SK-N-SH treated with all-trans-retinoic acid at 6 μM for 48 hours (cell line): Measurements from ENCODE around the gene LDHD.

Experiments
- ATAC-seq: fragments of 200-7000 bp; cut with Tn5 transposase; 3 replicates; pipeline ENCODE4 v1.9.1; 2020; ENCODE audit warnings: mild to moderate bottlenecking, moderate library complexity
- ARNTL ChIP-seq: fragments of 450-650 bp; formaldehyde crosslinking; IDR thresholded peaks from 2 replicates; pipeline ENCODE4 v1.5.0; 2020; ENCODE audit warnings: low read depth, mild to moderate bottlenecking, moderate library complexity, borderline replicate concordance
- BACH2 ChIP-seq: fragments of 250-450 bp; sonication (Bioruptor Pico); IDR thresholded peaks from 2 replicates; pipeline ENCODE4 v1.9.0; 2021; ENCODE audit warnings: mild to moderate bottlenecking, borderline replicate concordance
- CSDC2 ChIP-seq: fragments of 250-450 bp; sonication (Bioruptor Pico); IDR thresholded peaks from 2 replicates; pipeline ENCODE4 v1.5.0; 2020; ENCODE audit warnings: mild to moderate bottlenecking, moderate library complexity
- ESRRG ChIP-seq: fragments of 250-450 bp; sonication (Bioruptor Pico); IDR thresholded peaks from 2 replicates; pipeline ENCODE4 v1.6.1; 2021; ENCODE audit warnings: mild to moderate bottlenecking
- GLIS3 ChIP-seq: fragments of 250-450 bp; sonication (Bioruptor Pico); IDR thresholded peaks from 2 replicates; pipeline ENCODE4 v1.5.0; 2020; ENCODE audit warnings: mild to moderate bottlenecking, moderate library complexity
- ISL1 ChIP-seq: fragments of 250-450 bp; sonication (Bioruptor Pico); IDR thresholded peaks from 2 replicates; pipeline ENCODE4 v2.1.2; 2022; ENCODE audit warnings: mild to moderate bottlenecking, moderate library complexity
- OSR1 ChIP-seq: fragments of 250-450 bp; sonication (Bioruptor Pico); IDR thresholded peaks from 2 replicates; pipeline ENCODE4 v1.8.0; 2022; ENCODE audit warnings: moderate library complexity, mild to moderate bottlenecking, inconsistent platforms
- PPARA ChIP-seq: fragments of 250-450 bp; sonication (Bioruptor Pico); IDR thresholded peaks from 2 replicates; pipeline ENCODE4 v1.5.0; 2020; ENCODE audit warnings: mild to moderate bottlenecking, borderline replicate concordance
- RARB ChIP-seq: fragments of 250-450 bp; sonication (Bioruptor Pico); IDR thresholded peaks from 2 replicates; pipeline ENCODE4 v1.8.0; 2021; ENCODE audit warnings: mild to moderate bottlenecking, moderate library complexity
- SNAI2 ChIP-seq: fragments of 250-450 bp; sonication (Bioruptor Pico); IDR thresholded peaks from 2 replicates; pipeline ENCODE4 v1.5.0; 2020; ENCODE audit warnings: mild to moderate bottlenecking, moderate library complexity
- TCF4 ChIP-seq: fragments of 250-450 bp; sonication (Bioruptor Pico); IDR thresholded peaks from 2 replicates; pipeline ENCODE4 v1.8.0; 2021; ENCODE audit warnings: mild to moderate bottlenecking, moderate library complexity, borderline replicate concordance
- TOX ChIP-seq: fragments of 250-450 bp; sonication (Bioruptor Pico); IDR thresholded peaks from 2 replicates; pipeline ENCODE4 v1.8.0; 2021; ENCODE audit warnings: mild to moderate bottlenecking, moderate library complexity, borderline replicate concordance
- TSHZ2 ChIP-seq: fragments of 250-450 bp; sonication (Bioruptor Pico); IDR thresholded peaks from 2 replicates; pipeline ENCODE4 v1.5.0; 2020; ENCODE audit warnings: mild to moderate bottlenecking, moderate library complexity
- ZFP3 ChIP-seq: fragments of 250-450 bp; sonication (Bioruptor Pico); IDR thresholded peaks from 2 replicates; pipeline ENCODE4 v1.5.0; 2020; ENCODE audit warnings: mild to moderate bottlenecking, moderate library complexity
- ZFP30 ChIP-seq: fragments of 450-650 bp; formaldehyde crosslinking; IDR thresholded peaks from 2 replicates; pipeline ENCODE4 v1.5.0; 2022; ENCODE audit warnings: mild to moderate bottlenecking, moderate library complexity
- ZNF565 ChIP-seq: fragments of 450-650 bp; formaldehyde crosslinking; conservative IDR thresholded peaks from 2 replicates; pipeline ENCODE4 v1.5.0; 2020; ENCODE audit warnings: low read depth, mild to moderate bottlenecking, moderate library complexity
- ZNF70 ChIP-seq: fragments of 450-650 bp; formaldehyde crosslinking; IDR thresholded peaks from 2 replicates; pipeline ENCODE4 v1.5.0; 2020; ENCODE audit warnings: mild to moderate bottlenecking, moderate library complexity
- ZNF8 ChIP-seq: fragments of 450-650 bp; formaldehyde crosslinking; IDR thresholded peaks from 2 replicates; pipeline ENCODE4 v1.5.0; 2020; ENCODE audit warnings: mild to moderate bottlenecking, moderate library complexity
- TF ChIP-seq, protein P1 (sequence below): fragments of 250-450 bp; sonication (Bioruptor Pico); IDR thresholded peaks from 2 replicates; pipeline ENCODE4 v1.5.1; 2020; ENCODE audit warnings: low read depth, mild to moderate bottlenecking, moderate library complexity
- TF ChIP-seq, protein P2 (sequence below): fragments of 250-450 bp; sonication (Bioruptor Pico); IDR thresholded peaks from 2 replicates; pipeline ENCODE4 v1.8.0; 2021; ENCODE audit warnings: low read depth, mild to moderate bottlenecking, moderate library complexity, borderline replicate concordance
- TF ChIP-seq, protein P3 (sequence below): fragments of 250-450 bp; sonication (Bioruptor Pico); IDR thresholded peaks from 2 replicates; pipeline ENCODE4 v1.5.1; 2021; ENCODE audit warnings: mild to moderate bottlenecking, moderate library complexity

The LDHD gene

DNA sequence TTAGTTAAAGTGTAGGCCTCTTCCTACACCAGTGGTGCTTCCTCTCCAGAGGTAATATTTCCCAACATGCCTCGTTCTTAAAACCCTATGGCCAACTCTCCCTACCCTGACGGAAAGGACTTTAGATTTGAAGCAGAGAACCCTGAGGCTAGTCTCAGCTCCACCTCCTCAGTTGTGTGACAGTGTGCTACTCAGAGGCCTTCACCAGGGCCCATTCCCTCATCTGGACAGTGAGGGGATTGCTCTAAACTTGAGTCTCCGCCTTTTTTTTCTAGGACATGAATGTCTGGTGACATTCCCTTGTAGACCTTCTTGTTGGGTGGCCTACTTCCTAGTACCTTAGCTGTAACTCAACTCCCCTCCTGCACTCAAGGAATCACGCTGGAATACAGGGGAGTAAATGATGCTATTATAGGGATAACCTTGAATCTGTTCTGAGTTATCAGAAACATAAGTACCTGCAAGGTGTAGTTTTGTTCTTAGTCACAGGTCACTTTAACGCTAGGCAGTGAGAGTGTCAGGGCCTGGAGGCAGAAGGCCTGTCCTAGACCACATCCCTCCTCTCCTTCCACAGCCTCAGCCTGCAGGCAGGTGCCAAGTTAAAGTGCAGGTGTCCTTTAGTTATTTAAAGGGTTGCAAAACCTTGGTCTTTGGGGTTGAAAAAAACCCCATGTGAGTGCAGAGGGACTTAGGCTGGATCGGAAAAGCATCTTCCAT, 26.9 kb downstream of the LDHD start:
- TF ChIP-seq, protein P1, sequence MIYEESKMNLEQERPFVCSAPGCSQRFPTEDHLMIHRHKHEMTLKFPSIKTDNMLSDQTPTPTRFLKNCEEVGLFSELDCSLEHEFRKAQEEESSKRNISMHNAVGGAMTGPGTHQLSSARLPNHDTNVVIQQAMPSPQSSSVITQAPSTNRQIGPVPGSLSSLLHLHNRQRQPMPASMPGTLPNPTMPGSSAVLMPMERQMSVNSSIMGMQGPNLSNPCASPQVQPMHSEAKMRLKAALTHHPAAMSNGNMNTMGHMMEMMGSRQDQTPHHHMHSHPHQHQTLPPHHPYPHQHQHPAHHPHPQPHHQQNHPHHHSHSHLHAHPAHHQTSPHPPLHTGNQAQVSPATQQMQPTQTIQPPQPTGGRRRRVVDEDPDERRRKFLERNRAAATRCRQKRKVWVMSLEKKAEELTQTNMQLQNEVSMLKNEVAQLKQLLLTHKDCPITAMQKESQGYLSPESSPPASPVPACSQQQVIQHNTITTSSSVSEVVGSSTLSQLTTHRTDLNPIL (CRISPR knock-in tag) = no peak
- TF ChIP-seq GLIS3 (CRISPR knock-in tag) (no peak), BACH2 (no peak), TSHZ2 (CRISPR knock-in tag) (no peak), ESRRG (no peak), CSDC2 (CRISPR knock-in tag) (no peak), SNAI2 (CRISPR knock-in tag) (no peak), RARB (CRISPR knock-in tag) (no peak), TCF4 (no peak), TOX (CRISPR knock-in tag) (no peak), ZFP30 (CRISPR knock-in tag) (no peak), ZNF565 (CRISPR knock-in tag) (no peak), ZFP3 (no peak), PPARA (CRISPR knock-in tag) (no peak), ZNF70 (CRISPR knock-in tag) (no peak), ISL1 (CRISPR knock-in tag) (no peak), ARNTL (no peak)
- TF ChIP-seq, protein P2, sequence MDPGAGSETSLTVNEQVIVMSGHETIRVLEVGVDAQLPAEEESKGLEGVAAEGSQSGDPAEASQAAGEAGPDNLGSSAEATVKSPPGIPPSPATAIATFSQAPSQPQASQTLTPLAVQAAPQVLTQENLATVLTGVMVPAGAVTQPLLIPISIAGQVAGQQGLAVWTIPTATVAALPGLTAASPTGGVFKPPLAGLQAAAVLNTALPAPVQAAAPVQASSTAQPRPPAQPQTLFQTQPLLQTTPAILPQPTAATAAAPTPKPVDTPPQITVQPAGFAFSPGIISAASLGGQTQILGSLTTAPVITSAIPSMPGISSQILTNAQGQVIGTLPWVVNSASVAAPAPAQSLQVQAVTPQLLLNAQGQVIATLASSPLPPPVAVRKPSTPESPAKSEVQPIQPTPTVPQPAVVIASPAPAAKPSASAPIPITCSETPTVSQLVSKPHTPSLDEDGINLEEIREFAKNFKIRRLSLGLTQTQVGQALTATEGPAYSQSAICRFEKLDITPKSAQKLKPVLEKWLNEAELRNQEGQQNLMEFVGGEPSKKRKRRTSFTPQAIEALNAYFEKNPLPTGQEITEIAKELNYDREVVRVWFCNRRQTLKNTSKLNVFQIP (CRISPR knock-in tag) = no peak
- TF ChIP-seq, protein P3, sequence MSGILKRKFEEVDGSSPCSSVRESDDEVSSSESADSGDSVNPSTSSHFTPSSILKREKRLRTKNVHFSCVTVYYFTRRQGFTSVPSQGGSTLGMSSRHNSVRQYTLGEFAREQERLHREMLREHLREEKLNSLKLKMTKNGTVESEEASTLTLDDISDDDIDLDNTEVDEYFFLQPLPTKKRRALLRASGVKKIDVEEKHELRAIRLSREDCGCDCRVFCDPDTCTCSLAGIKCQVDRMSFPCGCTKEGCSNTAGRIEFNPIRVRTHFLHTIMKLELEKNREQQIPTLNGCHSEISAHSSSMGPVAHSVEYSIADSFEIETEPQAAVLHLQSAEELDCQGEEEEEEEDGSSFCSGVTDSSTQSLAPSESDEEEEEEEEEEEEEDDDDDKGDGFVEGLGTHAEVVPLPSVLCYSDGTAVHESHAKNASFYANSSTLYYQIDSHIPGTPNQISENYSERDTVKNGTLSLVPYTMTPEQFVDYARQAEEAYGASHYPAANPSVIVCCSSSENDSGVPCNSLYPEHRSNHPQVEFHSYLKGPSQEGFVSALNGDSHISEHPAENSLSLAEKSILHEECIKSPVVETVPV = no peak
- ATAC-seq = no peak

DNA sequence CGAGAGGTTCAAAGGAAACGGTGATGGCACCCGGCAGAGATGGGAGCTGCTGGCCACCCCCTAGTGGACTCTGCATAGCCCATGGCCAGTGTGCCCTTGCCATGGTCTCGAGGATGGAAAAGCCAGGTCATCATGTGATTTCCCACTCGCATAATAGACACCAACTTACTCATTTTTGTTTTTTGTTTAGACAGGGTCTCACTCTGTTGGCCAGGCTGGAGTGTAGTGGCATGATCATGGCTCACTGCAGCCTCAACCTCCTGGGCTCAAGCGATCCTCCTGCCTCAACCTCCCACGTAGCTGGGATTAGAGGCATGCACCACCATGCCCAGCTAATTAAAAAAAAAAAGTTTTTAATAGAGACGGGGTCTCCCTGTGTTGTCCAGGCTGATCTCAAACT, 27.6 kb downstream of the LDHD start:
- ATAC-seq = no peak
- TF ChIP-seq OSR1 = no peak

GRCh38 chr16:75088216-75088615, 28.4 kb downstream of the LDHD start:
- ATAC-seq = no peak
- no peak for TF ChIP-seq ZFP3
- no peak for TF ChIP-seq SNAI2 (CRISPR knock-in tag)
- no peak for TF ChIP-seq TOX (CRISPR knock-in tag)
- TF ChIP-seq PPARA (CRISPR knock-in tag) = no peak
- no peak for TF ChIP-seq ZNF8 (CRISPR knock-in tag)

- TF ChIP-seq TCF4 (0 out of 2 replicates have a peak, but pooled peaks have one; percentile 40), PPARA (CRISPR knock-in tag) (no peak)
Observed at GRCh38 chr16:75087375-75087979, 29.1 kb downstream of the LDHD start.

More at GRCh38 chr16:75087375-75087979, 29.1 kb downstream of the LDHD start:
- ATAC-seq = peak; percentile 66
